ENCODE measurements around the gene ABCA9. TPM values are rescaled to one million over a fixed set of nuclear protein-coding genes. Genes with fewer than 3 reads are reported as not detected.

The ABCA9 gene
- total and polyA plus RNA-seq, 12 donors: 3.8 to 38.6 (median 9.3) TPM

DNA sequence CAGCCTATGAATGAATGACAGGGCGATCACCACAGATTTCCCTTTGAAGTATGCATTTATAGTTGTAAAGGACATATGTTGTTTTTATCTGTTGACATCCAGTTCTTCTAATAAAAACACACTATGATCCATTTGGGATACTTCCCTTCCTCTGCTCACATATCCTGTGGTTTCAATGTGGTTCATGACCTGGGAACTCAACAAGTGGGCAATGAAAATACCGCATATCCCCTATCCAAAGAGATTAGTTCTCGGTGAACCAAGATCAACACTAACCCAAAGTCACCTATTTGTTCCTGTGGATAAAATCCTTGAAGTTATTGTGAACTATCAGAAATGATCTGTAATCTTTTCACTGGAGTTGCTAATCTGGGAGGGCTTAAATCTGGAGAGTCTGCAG is 121.5 kb downstream of the ABCA9 start:
- Histone ChIP-seq H3K4me3 (no peak overlapping the region), H3K4me1 (peaks cover 0 to 6% (median 0%) of the 10 kb centered on the region in 9 donors), H3K9me3 (peaks cover 0 to 5% (median 0%) of the 10 kb centered on the region in 11 donors), H3K27me3 (no peaks in the 10 kb centered on the region), H3K27ac (no peak overlapping the region), H3K36me3 (peaks cover 0 to 61% (median 7%) of the 10 kb centered on the region in 9 donors)
- DNase-seq (no peak), ATAC-seq (no peak)
- intact Hi-C loops (cut with DNase I): no loop called here
- TF ChIP-seq CTCF (IDR thresholded peaks at IDR 0.05): no peak
- WGBS, 2 donors: 53 to 72% methylated on average over 3 of the region's 3 CpGs

GRCh38 chr17:68937890-68938514 is 122.7 kb downstream of the ABCA9 start:
- Histone ChIP-seq H3K4me3 (no peak overlapping the region), H3K27me3 (no peaks in the 10 kb centered on the region), H3K9me3 (no peaks in the 10 kb centered on the region), H3K36me3 (peaks cover 0 to 73% (median 7%) of the 10 kb centered on the region in 9 donors), H3K4me1 (peaks cover 0 to 6% (median 0%) of the 10 kb centered on the region in 9 donors), H3K27ac (no peak overlapping the region)
- intact Hi-C loops (cut with DNase I): no loop called here
- WGBS, 2 donors: 82 to 86% methylated on average over 8 of the region's 8 CpGs
- TF ChIP-seq CTCF (IDR thresholded peaks at IDR 0.05): no peak
- ATAC-seq: no peak
- DNase-seq: no peak

DNA sequence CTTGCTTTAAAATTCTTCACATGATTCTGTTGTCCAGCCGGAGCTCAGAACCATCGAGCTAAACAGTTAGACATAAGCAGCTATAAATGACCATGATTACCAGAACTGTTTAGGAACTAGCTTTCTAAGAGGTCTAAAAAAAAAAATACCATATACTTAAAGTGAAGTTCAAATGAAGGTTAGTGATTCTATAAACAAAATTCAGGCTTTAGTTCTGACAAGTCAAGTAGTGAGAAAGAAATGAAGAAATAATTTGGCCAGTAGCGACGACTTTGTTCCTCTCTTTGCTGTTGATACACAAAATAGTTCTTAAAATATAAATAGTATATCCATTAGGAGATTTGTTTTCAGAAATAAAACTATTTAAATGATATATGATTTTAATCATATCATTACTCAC is 133.2 kb downstream of the ABCA9 start:
- no peak for TF ChIP-seq CTCF (IDR thresholded peaks at IDR 0.05)
- Histone ChIP-seq H3K4me3 (no peak overlapping the region), H3K27me3 (no peaks in the 10 kb centered on the region), H3K4me1 (peaks cover 0 to 7% (median 0%) of the 10 kb centered on the region in 9 donors), H3K27ac (no peak overlapping the region), H3K9me3 (no peaks in the 10 kb centered on the region), H3K36me3 (peaks cover 0 to 98% (median 12%) of the 10 kb centered on the region in 9 donors)
- 75 to 78% methylated on average over 4 of the region's 4 CpGs for WGBS, 2 donors
- ATAC-seq: no peak
- DNase-seq: no peak
- intact Hi-C loops (cut with DNase I): no loop called here

DNA sequence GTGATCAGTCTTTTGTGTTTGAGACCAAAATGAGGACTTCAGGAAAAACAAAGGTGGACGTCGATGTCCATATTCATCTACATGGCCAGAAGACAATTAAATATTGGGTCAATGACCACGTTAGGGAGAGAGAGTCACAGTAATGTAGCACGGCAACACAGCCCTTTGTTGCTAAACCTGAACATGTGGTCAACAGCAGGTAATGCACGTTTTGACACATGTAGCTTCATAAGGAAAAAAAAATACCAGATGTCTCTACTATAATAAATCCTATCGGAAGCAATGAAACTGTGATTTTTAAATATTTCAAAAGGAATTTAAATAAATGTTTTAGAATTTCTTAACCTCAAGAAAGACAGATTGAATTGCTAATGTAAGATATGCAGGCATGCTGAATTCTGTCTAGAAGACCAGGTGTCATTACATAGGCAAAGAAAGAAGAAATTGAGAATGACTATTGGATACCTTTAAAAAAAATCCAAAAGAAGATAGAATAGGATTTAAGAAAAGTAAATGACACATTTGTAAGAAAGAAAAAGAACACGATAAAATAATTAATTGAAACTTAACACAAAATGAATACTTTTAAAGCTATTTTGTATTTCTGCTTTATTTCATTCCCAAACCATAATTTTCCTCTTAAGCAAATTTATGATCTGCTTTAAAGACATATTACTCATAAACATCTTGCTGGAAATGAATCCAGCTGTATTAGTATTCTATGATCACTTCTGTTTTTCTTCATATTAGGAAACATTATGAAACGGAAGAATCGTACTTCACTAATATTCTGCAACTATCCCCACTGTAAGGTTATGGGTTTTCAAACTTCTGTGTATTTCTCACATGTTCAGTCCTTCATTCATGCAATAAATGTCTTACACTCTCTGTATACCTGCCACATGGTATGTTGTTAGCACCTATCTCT is 135.7 kb downstream of the ABCA9 start:
- no peak for ATAC-seq
- H3K9me3 ChIP-seq: no peaks in the 10 kb centered on the region
- peaks cover 0 to 96% (median 12%) of the 10 kb centered on the region in 9 donors for H3K36me3 ChIP-seq
- H3K27me3 ChIP-seq: no peaks in the 10 kb centered on the region
- 84 to 89% methylated on average over 9 of the region's 9 CpGs for WGBS, 2 donors
- no peak for DNase-seq
- no peak overlapping the region for H3K27ac ChIP-seq
- H3K4me1 ChIP-seq: peaks cover 0 to 7% (median 0%) of the 10 kb centered on the region in 9 donors
- intact Hi-C loops (cut with DNase I): no loop called here
- H3K4me3 ChIP-seq: no peak overlapping the region
- TF ChIP-seq CTCF (IDR thresholded peaks at IDR 0.05): no peak

Small RNA genes lying within 50 kb of the gene (microRNA-seq; reads per million reads assigned to microRNA genes)
- gene MIR4524A (0 reads per million in 2 donors), gene MIR4524B (0 reads per million in 2 donors)

Other genes with a start within 250 kb of the ABCA9 start
- gene ABCA8, start 105.5 kb downstream of the ABCA9 start, total RNA-seq: 10 to 100 TPM; 21.5 to 93.0 (median 35.7) TPM
- gene ABCA8, start 105.5 kb downstream of the ABCA9 start, polyA plus RNA-seq: 10 to 100 TPM; 10.1 to 46.6 TPM
- 10 to 100 TPM in 7 of 10 donors, 1 to 10 TPM in 3; 5.7 to 29.2 (median 15.0) TPM for gene ABCA6, start 81.0 kb upstream of the ABCA9 start, total RNA-seq
- 10 to 100 TPM in 1 of 2 donors, 1 to 10 TPM in 1; 7.0 to 38.0 TPM for gene ABCA6, start 81.0 kb upstream of the ABCA9 start, polyA plus RNA-seq
- 1 to 10 TPM; 2.1 to 7.0 (median 3.6) TPM for gene ABCA10, start 167.9 kb upstream of the ABCA9 start, total RNA-seq
- gene ABCA10, start 167.9 kb upstream of the ABCA9 start, polyA plus RNA-seq: 10 to 100 TPM in 1 of 2 donors, 1 to 10 TPM in 1; 1.0 to 60.9 TPM

Measured in heart right ventricle (tissue), 16 donors.